HG02642 (cell line): ENCODE data around the gene AVPI1.
"Not testable (repeated sequence)": the region's sequence is repeated elsewhere in the genome, so short reads cannot be mapped to it uniquely, and the experiment has no call there.

Experiments used
- ATAC-seq: cut with Tn5 transposase; IDR thresholded peaks from one replicate; pipeline ENCODE4 v1.9.1; 2021; ENCODE audit warnings: mild to moderate bottlenecking; ENCODE audit not compliant: unreplicated experiment, poor library complexity

The AVPI1 gene

DNA sequence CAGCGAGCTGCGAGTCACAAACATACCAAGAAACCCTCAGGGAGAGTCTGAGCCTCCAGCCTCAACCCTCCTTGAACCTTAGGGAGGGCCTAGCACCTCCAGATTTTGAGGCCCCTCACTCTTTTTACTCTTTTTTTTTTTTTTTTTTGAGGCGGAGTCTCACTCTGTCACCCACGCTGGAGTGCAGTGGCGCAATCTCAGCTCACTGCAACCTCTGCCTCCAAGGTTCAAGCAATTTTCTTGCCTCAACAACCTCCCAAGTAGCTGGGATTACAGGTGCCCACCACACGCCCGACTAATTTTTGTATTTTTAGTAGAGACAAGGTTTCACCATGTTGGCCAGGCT, 2.7 kb downstream of the AVPI1 start:
- ATAC-seq, result not testable (repeated sequence)

DNA sequence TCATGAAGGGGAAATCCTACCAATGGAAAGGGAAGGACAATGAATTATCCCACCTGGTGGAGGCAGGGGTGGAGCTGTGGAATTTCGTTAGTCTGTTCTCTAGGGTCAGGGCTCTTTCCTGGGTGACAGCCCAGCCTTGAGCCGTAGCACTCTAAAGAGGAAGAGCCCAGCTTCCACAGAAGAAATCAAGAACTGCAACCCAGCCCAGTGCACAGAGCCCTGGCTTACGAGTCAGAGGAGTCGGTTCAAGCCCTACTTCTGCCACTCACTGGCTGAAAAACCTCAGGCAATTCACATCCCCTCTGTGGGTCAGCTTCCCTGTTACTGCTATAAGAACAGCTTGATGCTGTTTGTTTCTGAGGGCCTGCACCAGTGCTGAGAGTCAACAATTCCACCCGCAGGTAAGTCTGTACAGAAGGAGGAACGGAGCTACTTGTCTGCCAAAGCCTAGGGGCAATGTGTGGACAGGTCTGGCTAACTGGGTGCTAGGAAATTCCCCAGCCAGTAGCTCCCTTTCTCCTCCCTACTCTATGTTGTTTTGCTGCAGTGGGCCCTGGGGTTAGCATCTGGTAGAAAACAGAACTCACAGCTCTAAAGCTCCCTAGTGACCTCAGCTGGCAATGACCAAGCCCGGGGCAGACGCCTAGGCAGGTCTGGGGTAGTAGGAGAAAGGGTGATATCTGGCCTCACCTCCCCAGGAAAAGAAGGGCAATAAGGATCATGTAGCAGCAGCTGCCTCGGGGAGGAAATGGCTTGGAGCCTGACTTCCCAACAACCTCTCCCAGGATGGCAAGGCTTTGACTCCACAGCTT, 3.3 kb downstream of the AVPI1 start:
- ATAC-seq, result no peak

DNA sequence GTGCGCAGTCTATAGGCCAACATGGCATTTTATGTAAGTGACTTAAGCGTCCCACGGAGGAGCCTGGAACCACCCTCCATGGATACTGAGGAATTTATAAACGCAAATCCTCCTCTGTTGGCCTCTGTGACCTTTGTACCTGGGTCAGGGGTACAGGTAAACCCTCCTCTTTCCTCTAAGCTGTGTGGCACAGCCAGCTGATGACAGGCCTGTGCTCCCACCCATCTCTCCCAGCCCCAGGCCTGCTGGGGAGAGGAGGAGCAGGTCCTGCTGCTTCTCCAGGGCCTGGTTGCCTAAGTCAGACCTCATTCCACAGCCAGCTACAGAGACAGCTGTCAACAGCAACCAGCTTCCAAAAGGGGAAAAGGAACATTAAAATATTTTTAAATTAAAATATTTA, 5.0 kb downstream of the AVPI1 start:
- no peak for ATAC-seq

DNA sequence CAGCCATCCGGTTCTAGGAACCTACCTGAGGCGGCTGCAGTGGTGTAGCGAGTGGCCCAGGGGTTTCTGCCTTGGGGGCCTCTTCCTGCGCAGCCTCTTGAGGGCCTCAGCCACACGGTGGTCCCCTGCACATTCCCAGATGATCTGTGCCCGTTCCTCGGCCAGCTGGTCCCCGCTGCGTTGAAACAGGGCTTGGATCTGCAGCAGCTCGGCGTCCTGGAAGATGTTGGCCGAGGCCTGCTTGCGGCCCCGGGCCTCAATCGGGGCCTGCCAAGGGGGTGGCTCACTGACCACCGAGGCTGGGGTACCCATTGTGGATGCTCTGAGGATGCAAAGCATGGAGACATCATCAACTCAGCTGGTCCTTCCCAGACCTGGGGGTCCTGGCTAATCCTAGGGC, 7.4 kb downstream of the AVPI1 start:
- no peak for ATAC-seq

DNA sequence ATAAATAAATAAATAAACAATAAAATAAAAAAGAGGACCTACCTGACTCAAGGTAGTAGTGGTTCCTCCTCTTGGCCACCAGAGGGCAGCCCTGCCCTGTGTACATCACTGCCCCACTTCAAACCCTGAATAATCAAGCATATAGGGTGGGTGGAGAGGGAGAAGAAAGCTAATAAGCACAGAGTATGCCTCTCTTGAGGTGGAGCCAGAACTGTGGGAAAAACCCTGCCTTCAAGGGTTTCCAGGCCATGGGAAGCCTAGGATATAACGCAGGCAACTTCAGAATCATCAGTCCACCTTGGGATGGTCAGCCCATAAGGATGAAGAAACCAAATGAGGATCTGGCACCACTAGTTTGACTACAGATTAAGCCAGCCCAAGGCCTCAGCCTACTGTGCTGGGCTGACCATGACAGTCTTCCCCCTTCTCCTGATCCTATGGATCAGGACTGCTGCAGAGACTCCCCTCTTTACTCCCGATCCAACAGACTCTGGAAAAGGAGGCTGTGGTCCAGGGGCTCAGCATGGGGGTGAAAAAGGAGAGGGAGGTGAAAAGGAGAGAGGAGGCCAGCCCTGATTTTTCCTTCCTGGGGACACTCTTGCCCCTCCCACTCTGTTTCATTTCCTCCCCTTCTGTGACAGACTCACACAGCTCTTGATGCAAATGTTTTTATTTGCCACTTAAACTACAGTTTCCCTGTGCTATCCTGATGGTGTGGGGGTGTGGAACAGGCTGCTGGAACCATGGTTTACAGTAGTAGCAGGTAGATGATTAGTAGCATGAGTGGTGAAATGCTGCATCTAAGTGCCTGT, 10.1 kb downstream of the AVPI1 start:
- peak; percentile 66 for ATAC-seq

DNA sequence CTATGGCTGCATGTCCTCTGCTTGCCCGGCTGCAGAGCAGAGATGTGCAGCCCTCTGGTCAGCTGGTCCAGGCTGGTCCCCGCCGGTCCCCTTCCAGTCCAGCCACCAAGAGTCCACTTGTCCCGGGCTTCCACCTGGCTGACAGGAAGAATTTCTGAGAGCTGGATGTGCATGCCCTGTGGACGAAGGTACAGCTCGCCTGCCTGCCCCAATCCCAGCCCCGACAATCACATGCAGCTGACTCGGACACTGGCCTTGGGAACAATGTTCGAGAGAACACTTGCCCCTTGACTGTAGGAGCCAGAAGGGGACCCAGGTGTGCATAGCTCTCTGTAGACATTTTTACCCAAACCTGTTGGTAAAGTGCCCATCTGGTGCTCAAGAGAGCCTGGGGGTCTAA, 11.8 kb downstream of the AVPI1 start:
- no peak for ATAC-seq

DNA sequence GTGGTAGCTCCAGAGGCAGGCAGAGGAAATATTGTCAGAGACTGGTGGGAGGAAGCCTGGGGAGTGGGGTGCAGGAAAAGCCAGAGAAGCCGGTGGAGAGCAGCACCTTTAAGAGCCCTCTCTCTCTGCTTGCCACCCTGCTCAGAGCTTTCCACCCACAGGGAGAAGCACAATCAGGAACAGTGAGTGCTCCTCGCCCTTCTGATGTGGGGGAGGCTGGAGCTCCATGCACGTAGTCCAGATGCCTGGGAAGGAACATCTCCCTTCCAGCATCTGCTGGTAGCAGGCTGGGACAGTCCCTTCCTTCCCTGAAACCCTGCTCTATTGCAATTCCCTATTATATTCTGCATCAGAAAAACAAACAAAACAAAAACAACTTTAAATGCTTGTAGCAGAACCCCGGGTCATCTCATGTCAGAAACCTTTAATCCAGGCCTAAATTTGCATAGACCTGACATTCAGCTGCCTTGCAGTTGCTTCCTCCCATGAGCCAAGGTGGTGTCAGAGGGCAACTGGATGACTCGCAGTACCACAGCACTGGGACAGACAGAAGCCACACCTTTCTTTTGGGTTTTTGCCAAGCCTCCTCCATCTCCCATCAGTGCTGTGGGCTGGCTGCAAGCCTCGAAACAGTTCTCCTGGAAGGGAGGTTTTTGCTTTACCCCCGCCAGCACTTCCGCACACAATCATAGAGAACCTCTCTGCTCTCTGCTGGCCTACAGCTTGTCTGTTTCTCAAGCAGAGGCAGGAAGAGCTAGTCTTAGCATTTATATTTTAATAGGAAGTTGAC, 13.1 kb downstream of the AVPI1 start:
- no peak for ATAC-seq

DNA sequence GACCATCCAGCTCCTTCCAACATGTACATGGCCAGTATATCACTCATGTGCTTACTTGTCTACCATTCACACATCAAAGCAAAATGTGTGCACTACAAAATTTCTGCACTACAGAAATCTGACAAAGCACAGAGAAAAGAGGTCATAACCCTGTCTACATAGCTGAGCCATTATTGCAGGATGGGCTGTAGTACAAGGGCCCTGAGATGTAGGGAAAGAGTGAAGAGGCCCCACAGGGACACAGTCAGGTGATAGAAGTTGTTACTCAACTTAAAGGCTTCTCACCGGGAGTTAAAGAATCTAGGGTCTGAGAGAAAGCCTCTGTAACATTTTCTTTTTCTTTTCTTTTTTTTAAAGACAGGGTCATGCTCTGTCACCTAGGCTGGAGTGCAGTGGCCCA, 17.5 kb downstream of the AVPI1 start:
- ATAC-seq, result no peak

DNA sequence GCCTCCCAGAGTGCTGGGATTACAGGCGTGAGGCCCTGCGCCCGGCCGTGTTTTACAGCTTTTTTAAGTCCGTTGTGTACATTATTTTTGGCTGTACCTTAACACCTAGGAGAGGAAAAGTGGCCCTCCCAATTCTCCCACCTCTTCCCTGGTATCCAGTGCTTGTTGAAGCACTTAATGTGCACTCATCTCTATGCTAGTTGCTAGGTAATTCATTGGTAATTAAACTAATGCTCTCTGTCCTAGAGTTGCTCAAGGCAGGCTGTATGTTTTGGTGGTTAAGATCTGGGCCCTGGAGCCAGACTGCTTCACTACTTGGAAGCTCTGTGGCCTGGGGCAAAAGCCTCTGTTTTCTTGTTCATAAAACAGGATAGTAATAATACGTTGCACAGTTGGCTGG, 19.6 kb downstream of the AVPI1 start:
- no peak for ATAC-seq

DNA sequence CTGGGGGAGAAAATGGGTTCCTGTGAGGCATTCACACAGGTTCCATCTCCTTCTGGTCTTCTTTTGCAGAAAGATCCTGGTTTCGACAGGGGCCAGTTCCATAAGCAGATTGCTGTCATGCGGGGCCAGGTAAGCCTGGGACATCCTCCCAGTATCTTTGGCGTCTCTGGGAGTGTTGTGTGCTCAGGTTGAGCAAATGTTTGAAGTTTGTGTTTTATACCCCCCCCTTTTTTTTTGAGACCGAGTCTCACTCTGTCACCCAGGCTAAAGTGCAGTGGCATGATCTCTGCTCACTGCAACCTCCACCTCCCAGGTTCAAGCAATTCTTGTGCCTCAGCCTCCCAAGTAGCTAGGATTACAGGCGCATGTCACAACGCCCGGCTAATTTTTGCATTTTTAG, 20.0 kb downstream of the AVPI1 start:
- no peak for ATAC-seq

DNA sequence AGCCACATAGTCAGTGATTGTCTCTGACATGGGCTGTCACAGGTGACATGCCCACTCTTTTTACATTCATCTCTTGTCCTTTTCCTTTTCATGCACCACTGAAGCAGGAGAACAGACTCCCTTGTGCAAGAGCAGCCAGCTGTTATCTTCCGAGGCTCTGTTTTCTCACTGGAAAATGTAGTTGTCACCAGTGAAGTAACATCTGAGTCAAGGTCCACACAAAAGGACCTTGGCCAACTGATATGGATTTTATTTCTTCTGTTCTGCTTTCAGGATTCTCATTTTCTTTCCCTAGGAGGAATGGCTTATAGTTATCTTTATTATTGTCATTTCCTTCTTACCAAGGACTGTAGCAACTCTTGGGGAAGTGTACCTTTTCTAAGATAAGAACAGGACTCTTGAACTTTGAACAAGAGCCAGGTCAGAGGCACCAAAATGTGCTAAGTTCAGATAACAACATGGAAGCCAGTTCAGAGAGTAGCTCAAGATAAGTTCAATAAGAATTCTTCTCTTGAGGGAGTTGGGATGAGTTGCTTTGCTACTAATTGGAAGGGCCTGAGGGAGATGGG, 22.7 kb downstream of the AVPI1 start:
- no peak for ATAC-seq

DNA sequence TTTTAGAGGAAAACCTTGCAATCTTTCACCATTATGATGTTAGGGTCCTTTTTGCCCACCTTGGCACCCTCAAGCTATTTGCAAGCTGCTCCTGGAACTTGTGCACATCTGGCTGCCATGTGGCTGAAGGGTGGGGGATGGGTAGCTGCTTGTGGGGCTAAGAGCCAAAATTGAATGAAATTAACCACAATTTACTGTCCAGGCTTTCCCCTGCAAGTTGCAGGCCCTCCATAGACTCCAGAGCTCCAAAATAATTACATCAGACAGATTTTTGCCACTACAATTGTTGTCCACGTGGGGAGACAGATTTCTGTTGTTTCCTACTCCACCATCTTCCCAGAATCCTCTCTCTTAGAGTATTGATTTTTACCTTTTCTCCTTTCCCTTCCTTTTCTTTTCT, 27.5 kb downstream of the AVPI1 start:
- ATAC-seq, result no peak

DNA sequence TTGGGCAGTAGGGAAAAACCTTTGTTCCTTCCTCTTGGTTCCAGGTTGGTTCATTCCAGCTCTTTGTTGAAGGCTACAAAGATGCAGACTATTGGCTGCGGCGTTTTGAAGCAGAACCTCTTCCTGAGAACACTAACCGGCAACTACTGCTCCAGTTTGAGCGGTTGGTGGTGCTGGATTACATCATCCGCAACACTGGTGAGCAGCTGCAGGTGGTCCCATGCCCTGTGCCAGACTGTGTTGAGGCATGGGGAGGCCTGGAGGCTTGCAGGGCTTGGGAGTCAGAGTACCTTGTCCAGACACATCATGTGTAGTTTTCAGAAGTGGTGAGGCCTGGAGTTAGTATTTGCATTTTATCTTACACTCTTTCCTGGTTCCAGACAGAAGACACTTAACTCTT, 30.3 kb downstream of the AVPI1 start:
- no peak for ATAC-seq

DNA sequence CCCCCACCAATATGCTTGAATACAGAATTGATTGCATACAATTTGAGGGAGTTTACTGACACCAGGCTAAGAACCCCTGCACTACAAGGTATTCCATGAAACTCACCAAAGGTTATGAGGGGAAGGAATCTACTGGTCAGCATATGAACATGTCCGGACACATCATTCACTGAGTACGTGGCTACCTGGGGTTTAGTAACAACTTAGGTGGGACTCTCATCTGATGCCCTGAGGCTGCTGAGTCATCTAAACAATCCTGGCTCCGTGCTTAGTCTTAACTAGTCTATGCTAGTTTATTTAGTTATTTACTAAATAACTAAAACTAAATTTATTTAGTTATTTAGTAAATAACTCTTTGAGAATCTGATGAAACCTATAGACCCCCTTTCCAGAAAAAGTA, 35.3 kb downstream of the AVPI1 start:
- no peak for ATAC-seq

DNA sequence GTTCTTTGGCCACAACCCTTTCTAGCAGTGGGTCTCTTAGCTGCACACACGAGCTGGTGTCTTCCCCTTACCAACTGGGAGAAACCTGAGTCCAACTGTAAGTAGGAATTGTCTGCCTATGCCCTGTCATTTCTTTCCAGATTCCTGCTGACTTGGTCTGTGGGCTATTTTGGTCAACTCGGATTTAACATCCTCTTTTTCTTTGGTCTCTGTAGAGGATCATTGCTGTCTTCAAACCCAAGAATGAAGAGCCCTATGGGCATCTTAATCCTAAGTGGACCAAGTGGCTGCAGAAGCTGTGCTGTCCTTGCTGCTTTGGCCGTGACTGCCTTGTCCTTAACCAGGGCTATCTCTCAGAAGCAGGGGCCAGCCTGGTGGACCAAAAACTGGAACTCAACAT, 36.3 kb downstream of the AVPI1 start:
- no peak for ATAC-seq

DNA sequence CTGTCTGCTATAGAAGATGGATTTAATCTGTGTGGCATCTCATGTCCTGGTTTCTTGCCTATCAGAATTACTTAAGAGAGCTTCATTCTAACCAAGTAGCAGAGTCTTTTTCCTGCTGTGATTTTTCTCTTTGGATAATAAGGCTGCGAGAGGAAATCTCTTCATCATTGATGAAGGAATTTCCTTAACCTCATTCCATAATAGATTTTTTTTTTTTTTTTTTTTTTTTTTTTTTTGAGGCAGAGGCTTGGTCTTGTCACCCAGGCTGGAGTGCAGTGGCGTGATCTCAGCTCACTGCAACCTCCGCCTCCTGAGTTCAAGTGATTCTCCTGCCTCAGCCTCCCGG, 37.7 kb downstream of the AVPI1 start:
- not testable (repeated sequence) for ATAC-seq

DNA sequence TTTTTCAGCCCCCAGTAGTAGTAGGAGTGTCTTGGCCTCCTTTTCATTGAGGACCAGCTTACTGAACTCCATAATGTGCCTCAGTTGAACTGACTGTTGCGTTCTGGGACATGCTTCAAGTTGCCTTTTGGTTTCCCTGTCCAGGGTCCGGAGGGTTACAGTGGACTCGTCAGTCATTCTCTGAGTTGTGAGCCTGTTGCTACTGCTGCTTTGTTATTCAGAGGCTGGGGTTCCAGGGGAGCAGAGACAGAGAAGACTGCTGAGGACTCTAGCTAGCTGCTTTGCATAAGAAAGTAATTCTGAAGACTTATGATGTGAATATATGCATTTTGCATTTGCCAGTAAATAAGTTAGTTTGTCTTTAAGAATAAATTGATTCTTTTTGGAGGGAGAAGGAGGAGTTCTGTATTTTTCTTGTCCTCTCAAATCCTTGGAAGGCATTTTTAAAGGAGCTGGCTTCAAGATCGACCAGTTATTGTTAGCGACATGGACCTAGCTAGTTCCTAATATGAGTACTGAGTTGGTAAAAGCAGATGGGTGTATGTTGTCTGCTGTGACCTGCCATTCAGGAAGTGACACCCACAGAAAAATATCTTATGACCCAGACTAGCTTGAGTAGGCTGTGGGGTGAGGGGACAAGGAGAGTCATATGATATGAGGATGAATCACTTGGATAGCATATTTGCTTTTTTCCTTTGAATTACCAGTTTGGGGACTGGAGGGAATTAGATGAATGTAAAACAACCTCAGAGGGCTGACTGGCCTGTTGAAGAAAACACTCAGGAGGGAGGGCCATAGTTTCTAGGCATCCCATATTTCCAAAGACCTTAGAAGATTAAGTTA, 38.3 kb downstream of the AVPI1 start:
- peak; percentile 74 for ATAC-seq

DNA sequence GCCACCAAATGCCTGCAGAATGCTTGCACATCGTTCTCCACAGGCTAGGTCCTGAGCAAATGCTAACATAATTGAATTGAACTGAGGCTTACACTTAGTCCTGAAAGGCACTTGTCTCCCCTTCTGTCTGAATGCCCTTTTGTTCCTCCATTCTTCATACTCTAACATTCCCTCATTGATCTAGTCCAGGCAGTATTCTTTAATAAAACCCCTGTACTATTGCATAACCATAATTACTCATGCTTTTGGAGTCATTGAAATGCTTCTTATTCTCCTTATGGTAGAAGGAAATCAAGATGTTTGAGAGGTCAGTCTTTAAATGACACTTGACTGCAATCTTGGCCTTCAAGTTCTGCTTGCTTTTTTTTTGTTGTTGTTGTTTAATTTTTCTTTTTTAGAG, 39.5 kb downstream of the AVPI1 start:
- no peak for ATAC-seq

DNA sequence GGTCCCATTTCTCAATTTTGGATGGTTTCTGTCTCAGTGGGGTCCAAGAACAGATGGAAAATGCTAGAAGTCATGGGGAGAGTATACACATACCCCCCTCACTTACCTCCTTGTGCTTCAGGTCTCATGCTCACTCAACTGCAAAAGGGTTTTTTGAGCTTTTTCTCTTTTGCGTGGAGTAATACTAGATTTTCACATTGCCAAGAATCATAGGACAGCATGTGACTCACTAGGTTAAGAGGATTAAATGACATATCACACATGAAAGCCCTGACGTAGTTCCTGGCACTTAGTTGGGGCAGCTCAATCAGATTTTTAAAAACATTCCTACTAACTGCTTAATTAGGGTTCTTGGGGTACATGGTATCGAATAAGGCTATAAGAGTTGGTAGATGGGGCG, 42.1 kb downstream of the AVPI1 start:
- ATAC-seq, result no peak

DNA sequence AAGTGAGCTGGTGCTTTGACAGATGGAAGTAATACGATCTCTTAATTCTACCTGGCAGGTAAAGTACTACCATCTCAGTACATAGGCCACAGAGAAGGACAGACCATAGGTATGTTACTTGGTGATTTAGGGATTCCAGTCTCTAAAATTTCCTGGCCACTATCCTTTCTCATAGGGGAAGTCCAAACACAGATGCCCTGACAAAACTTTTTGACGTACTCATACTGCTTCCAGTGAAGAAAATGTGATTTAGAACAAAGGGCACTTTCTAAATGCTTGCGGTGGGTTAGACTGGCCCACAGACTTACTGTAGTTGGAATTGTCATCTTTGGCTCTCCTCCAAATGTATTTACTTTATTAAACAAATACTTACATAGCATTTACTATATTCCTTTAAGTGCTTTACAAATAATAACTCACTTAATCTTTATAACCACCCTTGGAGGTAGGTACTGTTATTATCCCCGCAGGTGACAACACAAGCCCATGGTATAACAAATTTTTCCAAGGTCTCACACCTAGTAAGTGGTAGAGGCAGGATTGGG, 43.5 kb downstream of the AVPI1 start:
- ATAC-seq, result no peak
